WTC11 (cell line): ENCODE measurements around the gene FOXP4. TPM values are rescaled to one million over a fixed set of nuclear protein-coding genes. Genes with fewer than 3 reads are reported as not detected.

Source experiments
- ATAC-seq: fragments of 200-7000 bp; cut with Tn5 transposase; 2 replicates; pipeline ENCODE4 v1.10.0; 2021; ENCODE audit warnings: mild to moderate bottlenecking, moderate library complexity
- CTCF ChIA-PET: fragments of 300-600 bp; sonication (Branson Sonifier 250); formaldehyde crosslinking; loops from one replicate; lab custom pipeline; 2021; ENCODE audit warnings: antibody characterized with exemption; lab: Charles Lee
- POLR2A ChIA-PET: fragments of 350-600 bp; sonication (Branson Sonifier 250); formaldehyde crosslinking; loops from one replicate; lab custom pipeline; 2021; ENCODE audit warnings: antibody characterized with exemption; lab: Charles Lee
- DNase-seq: peaks from one replicate; pipeline ENCODE4 v3.0.0; 2021; ENCODE audit warnings: low spot score
- H3K27ac Mint-ChIP-seq: 2 replicates; pipeline ENCODE4 v1.8.0; 2021; ENCODE audit warnings: mixed read lengths
- H3K27me3 Mint-ChIP-seq: 2 replicates; pipeline ENCODE4 v1.8.0; 2021; ENCODE audit warnings: low read depth, mild to moderate bottlenecking, moderate library complexity, mixed read lengths
- H3K36me3 Mint-ChIP-seq: 2 replicates; pipeline ENCODE4 v1.8.0; 2021; ENCODE audit warnings: mixed read lengths
- H3K4me1 Mint-ChIP-seq: 2 replicates; pipeline ENCODE4 v1.8.0; 2022; ENCODE audit warnings: mixed read lengths
- H3K4me3 Mint-ChIP-seq: 2 replicates; pipeline ENCODE4 v1.8.0; 2021; ENCODE audit warnings: mild to moderate bottlenecking, moderate library complexity, mixed read lengths
- H3K9me3 Mint-ChIP-seq: 2 replicates; pipeline ENCODE4 v1.8.0; 2021; ENCODE audit warnings: mixed read lengths
- AFF4 ChIP-seq: sonication (generic); formaldehyde crosslinking; IDR thresholded peaks from 2 replicates; pipeline ENCODE4 v1.8.1; 2023; ENCODE audit warnings: mild to moderate bottlenecking, missing genetic modification reagents, borderline replicate concordance
- E2F1 ChIP-seq: sonication (generic); formaldehyde crosslinking; IDR thresholded peaks from 2 replicates; pipeline ENCODE4 v1.8.0; 2022; ENCODE audit warnings: mild to moderate bottlenecking, missing genetic modification reagents
- EMX1 ChIP-seq: fragments of 250-450 bp; sonication (Bioruptor Pico); IDR thresholded peaks from 2 replicates; pipeline ENCODE4 v1.8.0; 2021; ENCODE audit warnings: mild to moderate bottlenecking
- ERG ChIP-seq: fragments of 250-450 bp; sonication (Bioruptor Pico); IDR thresholded peaks from 2 replicates; pipeline ENCODE4 v1.8.0; 2021; ENCODE audit warnings: mild to moderate bottlenecking
- GRHL2 ChIP-seq: fragments of 250-450 bp; sonication (Bioruptor Pico); IDR thresholded peaks from 2 replicates; pipeline ENCODE4 v1.8.0; 2022; ENCODE audit warnings: mild to moderate bottlenecking, moderate library complexity; ENCODE audit not compliant: insufficient replicate concordance, severe bottlenecking
- JAZF1 ChIP-seq: fragments of 250-450 bp; sonication (Bioruptor Pico); IDR thresholded peaks from 2 replicates; pipeline ENCODE4 v1.9.0; 2021; ENCODE audit warnings: moderate library complexity, mild to moderate bottlenecking, inconsistent platforms
- MAX ChIP-seq: sonication (generic); formaldehyde crosslinking; IDR thresholded peaks from 2 replicates; pipeline ENCODE4 v1.8.0; 2022; ENCODE audit warnings: mild to moderate bottlenecking, missing genetic modification reagents
- NFE2L1 ChIP-seq: sonication (generic); formaldehyde crosslinking; IDR thresholded peaks from 2 replicates; pipeline ENCODE4 v1.8.1; 2023; ENCODE audit warnings: missing genetic modification reagents
- NR1H2 ChIP-seq: sonication (generic); formaldehyde crosslinking; IDR thresholded peaks from 2 replicates; pipeline ENCODE4 v1.9.0; 2021; ENCODE audit warnings: mild to moderate bottlenecking, moderate library complexity, missing genetic modification reagents
- RELA ChIP-seq: sonication (generic); formaldehyde crosslinking; IDR thresholded peaks from 2 replicates; pipeline ENCODE4 v1.8.1; 2022; ENCODE audit warnings: missing genetic modification reagents, mild to moderate bottlenecking, borderline replicate concordance
- RORB ChIP-seq: fragments of 250-450 bp; sonication (Bioruptor Pico); IDR thresholded peaks from 2 replicates; pipeline ENCODE4 v1.9.0; 2021; ENCODE audit warnings: mild to moderate bottlenecking
- SMAD4 ChIP-seq: sonication (generic); formaldehyde crosslinking; IDR thresholded peaks from 2 replicates; pipeline ENCODE4 v1.8.0; 2022; ENCODE audit warnings: mild to moderate bottlenecking, missing genetic modification reagents
- TCF7 ChIP-seq: sonication (generic); formaldehyde crosslinking; IDR thresholded peaks from 2 replicates; pipeline ENCODE4 v1.8.0; 2022; ENCODE audit warnings: mild to moderate bottlenecking, low read depth, missing genetic modification reagents, moderate library complexity
- ZBTB21 ChIP-seq: sonication (generic); formaldehyde crosslinking; IDR thresholded peaks from 2 replicates; pipeline ENCODE4 v1.8.1; 2023; ENCODE audit warnings: mild to moderate bottlenecking, missing genetic modification reagents, borderline replicate concordance
- ZMAT4 ChIP-seq: fragments of 250-450 bp; sonication (Bioruptor Pico); IDR thresholded peaks from 2 replicates; pipeline ENCODE4 v1.9.0; 2021; ENCODE audit warnings: mild to moderate bottlenecking
- ZNF219 ChIP-seq: sonication (generic); formaldehyde crosslinking; IDR thresholded peaks from 2 replicates; pipeline ENCODE4 v1.8.0; 2023; ENCODE audit warnings: missing genetic modification reagents, mild to moderate bottlenecking, borderline replicate concordance
- total RNA-seq: library from RNA; stranded (reverse); gene quantifications from 3 replicates; pipeline ENCODE4 v1.2.3, GENCODE V29; 2021
- TF ChIP-seq, protein P1 (sequence below): sonication (generic); formaldehyde crosslinking; IDR thresholded peaks from 2 replicates; pipeline ENCODE4 v1.8.1; 2023; ENCODE audit warnings: mild to moderate bottlenecking, missing genetic modification reagents
- TF ChIP-seq, protein P2 (sequence below): sonication (generic); formaldehyde crosslinking; IDR thresholded peaks from 2 replicates; pipeline ENCODE4 v1.8.1; 2022; ENCODE audit warnings: missing genetic modification reagents, borderline replicate concordance
- TF ChIP-seq, protein P3 (sequence below): fragments of 250-450 bp; sonication (Bioruptor Pico); IDR thresholded peaks from 2 replicates; pipeline ENCODE4 v1.9.0; 2021; ENCODE audit warnings: mild to moderate bottlenecking

Gene FOXP4
- total RNA-seq, 1 experiment from 2014 or later, result 36.6 TPM

DNA sequence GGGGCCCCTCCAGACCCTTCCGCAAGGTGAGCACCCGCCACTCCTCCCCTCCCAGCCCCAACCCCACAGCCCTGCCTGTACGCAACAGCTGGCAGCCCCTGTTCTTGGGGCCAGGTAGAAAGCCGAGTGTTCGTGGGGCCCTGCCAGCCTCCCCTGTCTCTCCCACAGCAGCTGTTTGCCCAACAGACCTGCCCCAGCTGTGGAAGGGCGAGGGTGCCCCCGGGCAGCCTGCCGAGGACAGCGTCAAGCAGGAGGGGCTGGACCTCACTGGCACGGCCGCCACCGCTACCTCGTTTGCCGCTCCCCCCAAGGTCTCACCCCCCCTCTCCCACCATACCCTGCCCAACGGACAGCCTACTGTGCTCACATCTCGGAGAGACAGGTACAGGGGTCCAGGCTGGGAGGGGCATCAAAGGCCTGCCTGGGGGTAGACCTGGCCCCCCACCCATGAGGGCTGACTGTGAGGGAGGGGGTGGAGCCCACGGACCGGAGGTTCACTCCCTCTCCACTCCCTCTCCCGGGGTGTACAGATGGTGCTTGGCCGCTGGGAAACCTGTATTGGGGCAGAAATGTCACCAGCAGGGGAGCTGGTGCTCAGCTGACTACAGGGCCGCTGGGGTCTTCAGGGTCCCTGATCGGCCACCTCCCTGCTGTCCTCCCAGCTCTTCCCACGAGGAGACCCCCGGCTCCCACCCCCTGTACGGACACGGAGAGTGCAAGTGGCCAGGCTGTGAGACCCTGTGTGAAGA is 41.1 kb downstream of the FOXP4 start:
- Mint-ChIP-seq H3K4me3 (no peak overlapping the region), H3K4me1 (peaks cover 72% of the 10 kb centered on the region), H3K27ac (no peak overlapping the region), H3K27me3 (peaks cover 5% of the 10 kb centered on the region; the same call in 1 of the 2 replicates), H3K36me3 (peaks cover 4% of the 10 kb centered on the region; the same call in 1 of the 2 replicates), H3K9me3 (no peaks in the 10 kb centered on the region)
- no peak for ATAC-seq
- ChIA-PET POLR2A (no interaction called here), CTCF (interaction anchor here (0.6 to 4.3 kb wide), 19 partner anchors 9 to 220 kb away, joined by 3 to 19 read pairs (median 5); no protein-coding TSS in a partner anchor)
- TF ChIP-seq, protein P1, sequence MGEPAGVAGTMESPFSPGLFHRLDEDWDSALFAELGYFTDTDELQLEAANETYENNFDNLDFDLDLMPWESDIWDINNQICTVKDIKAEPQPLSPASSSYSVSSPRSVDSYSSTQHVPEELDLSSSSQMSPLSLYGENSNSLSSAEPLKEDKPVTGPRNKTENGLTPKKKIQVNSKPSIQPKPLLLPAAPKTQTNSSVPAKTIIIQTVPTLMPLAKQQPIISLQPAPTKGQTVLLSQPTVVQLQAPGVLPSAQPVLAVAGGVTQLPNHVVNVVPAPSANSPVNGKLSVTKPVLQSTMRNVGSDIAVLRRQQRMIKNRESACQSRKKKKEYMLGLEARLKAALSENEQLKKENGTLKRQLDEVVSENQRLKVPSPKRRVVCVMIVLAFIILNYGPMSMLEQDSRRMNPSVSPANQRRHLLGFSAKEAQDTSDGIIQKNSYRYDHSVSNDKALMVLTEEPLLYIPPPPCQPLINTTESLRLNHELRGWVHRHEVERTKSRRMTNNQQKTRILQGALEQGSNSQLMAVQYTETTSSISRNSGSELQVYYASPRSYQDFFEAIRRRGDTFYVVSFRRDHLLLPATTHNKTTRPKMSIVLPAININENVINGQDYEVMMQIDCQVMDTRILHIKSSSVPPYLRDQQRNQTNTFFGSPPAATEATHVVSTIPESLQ (CRISPR knock-in tag), result no peak
- TF ChIP-seq E2F1 (no peak), RELA (CRISPR knock-in tag) (no peak), AFF4 (CRISPR knock-in tag) (no peak), RORB (CRISPR knock-in tag) (no peak), EMX1 (CRISPR knock-in tag) (no peak), MAX (no peak), GRHL2 (no peak), ZMAT4 (CRISPR knock-in tag) (no peak)
- TF ChIP-seq, protein P2, sequence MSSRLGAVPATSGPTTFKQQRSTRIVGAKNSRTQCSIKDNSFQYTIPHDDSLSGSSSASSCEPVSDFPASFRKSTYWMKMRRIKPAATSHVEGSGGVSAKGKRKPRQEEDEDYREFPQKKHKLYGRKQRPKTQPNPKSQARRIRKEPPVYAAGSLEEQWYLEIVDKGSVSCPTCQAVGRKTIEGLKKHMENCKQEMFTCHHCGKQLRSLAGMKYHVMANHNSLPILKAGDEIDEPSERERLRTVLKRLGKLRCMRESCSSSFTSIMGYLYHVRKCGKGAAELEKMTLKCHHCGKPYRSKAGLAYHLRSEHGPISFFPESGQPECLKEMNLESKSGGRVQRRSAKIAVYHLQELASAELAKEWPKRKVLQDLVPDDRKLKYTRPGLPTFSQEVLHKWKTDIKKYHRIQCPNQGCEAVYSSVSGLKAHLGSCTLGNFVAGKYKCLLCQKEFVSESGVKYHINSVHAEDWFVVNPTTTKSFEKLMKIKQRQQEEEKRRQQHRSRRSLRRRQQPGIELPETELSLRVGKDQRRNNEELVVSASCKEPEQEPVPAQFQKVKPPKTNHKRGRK (CRISPR knock-in tag), result no peak
- DNase-seq, result no peak

DNA sequence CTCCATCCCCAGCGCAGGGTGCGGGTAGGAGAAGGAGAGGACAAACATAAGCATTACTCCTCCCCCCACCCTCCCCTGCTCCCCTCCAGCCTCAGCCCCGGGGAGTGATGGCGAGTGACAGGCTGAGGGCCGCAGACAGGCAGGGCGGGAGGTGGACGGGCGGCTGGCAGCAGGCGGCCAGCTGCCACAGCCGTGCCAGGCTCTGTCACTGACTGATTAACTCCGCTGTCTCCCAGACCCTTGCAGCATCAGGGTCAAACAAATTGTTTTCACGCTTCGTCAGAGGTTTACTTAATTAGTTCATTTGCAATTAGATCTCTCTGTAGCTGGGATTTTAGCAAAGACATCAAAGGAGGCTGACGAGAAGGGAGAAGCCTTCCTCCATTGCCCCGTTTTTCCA is 41.9 kb downstream of the FOXP4 start:
- ATAC-seq (no peak), DNase-seq (no peak)
- Mint-ChIP-seq H3K36me3 (peaks cover 4% of the 10 kb centered on the region; the same call in 1 of the 2 replicates), H3K4me1 (peaks cover 69% of the 10 kb centered on the region), H3K27me3 (peaks cover 5% of the 10 kb centered on the region; the same call in 1 of the 2 replicates), H3K4me3 (no peak overlapping the region), H3K9me3 (no peaks in the 10 kb centered on the region), H3K27ac (no peak overlapping the region)
- ChIA-PET POLR2A (interaction anchor here (0.6 kb wide), 1 partner anchor 141 kb away, joined by 3 read pairs; no protein-coding TSS in a partner anchor), CTCF (interaction anchor here (0.6 to 4.3 kb wide), 19 partner anchors 8 to 221 kb away, joined by 3 to 19 read pairs (median 4); no protein-coding TSS in a partner anchor)
- TF ChIP-seq NFE2L1, result no peak
- no peak for TF ChIP-seq NR1H2
- no peak for TF ChIP-seq ZBTB21 (CRISPR knock-in tag)
- TF ChIP-seq, protein P3, sequence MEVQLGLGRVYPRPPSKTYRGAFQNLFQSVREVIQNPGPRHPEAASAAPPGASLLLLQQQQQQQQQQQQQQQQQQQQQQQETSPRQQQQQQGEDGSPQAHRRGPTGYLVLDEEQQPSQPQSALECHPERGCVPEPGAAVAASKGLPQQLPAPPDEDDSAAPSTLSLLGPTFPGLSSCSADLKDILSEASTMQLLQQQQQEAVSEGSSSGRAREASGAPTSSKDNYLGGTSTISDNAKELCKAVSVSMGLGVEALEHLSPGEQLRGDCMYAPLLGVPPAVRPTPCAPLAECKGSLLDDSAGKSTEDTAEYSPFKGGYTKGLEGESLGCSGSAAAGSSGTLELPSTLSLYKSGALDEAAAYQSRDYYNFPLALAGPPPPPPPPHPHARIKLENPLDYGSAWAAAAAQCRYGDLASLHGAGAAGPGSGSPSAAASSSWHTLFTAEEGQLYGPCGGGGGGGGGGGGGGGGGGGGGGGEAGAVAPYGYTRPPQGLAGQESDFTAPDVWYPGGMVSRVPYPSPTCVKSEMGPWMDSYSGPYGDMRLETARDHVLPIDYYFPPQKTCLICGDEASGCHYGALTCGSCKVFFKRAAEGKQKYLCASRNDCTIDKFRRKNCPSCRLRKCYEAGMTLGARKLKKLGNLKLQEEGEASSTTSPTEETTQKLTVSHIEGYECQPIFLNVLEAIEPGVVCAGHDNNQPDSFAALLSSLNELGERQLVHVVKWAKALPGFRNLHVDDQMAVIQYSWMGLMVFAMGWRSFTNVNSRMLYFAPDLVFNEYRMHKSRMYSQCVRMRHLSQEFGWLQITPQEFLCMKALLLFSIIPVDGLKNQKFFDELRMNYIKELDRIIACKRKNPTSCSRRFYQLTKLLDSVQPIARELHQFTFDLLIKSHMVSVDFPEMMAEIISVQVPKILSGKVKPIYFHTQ (CRISPR knock-in tag), result no peak
- TF ChIP-seq SMAD4 (CRISPR knock-in tag), result no peak
- no peak for TF ChIP-seq ZMAT4 (CRISPR knock-in tag)
- no peak for TF ChIP-seq JAZF1 (CRISPR knock-in tag)
- TF ChIP-seq ERG (CRISPR knock-in tag), result no peak
- TF ChIP-seq ZNF219 (CRISPR knock-in tag), result no peak
- no peak for TF ChIP-seq TCF7 (CRISPR knock-in tag)
